ENCODE measurements around the gene POLR2I. TPM values are rescaled to one million over a fixed set of nuclear protein-coding genes. Genes with fewer than 3 reads are reported as not detected.

Gene POLR2I
- 100 to 1,000 TPM; 102 to 136 (median 127) TPM for polyA plus RNA-seq

- peaks cover 0 to 4% (median 0%) of the 10 kb centered on the region in 6 donors for H3K9me3 Mint-ChIP-seq
- peaks cover 11 to 20% (median 16%) of the 10 kb centered on the region in 3 donors for H3K27me3 Mint-ChIP-seq (ENCODE audit: low read depth in 3 of 3)
- H3K36me3 Mint-ChIP-seq, result peaks cover 4 to 10% (median 8%) of the 10 kb centered on the region in 3 donors
- peak; percentile 99 to 100 (median 100) for DNase-seq
- peaks cover 46 to 49% of the 10 kb centered on the region in 2 donors for H3K4me1 Mint-ChIP-seq
- peak within 1 kb of the TSS; percentile 92 to 99 (median 98) for H3K27ac Mint-ChIP-seq
- H3K4me3 Mint-ChIP-seq, result peak within 1 kb of the TSS; percentile 83 to 95 (median 90)
Measured at GRCh38 chr19:36114721-36115452, at the start of gene POLR2I. Gene POLR2I (minus strand): TSS chr19:36114875. CDS start chr19:36114856, 19 bp downstream.

DNA sequence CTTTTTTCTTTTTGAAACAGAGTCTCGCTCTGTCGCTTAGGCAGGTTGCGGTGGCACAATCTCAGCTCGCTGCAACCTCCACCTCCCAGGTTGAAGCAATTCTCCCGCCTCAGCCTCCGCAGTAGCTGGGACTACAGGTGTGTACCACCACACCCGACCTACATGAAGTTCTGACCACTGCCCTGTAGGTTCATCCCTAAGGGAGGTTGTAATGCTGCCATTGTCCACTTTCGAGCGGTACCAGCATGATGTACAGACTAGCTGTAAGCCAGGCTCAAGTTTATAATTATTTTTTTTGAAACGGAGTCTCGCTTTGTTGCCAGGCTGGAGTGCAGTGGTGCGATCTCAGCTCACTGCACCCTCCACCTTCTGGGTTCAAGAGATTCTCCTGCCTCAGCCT is 49.1 kb upstream of the POLR2I start:
- Mint-ChIP-seq H3K4me3 (no peak overlapping the region), H3K9me3 (no peaks in the 10 kb centered on the region), H3K27me3 (ENCODE audit: low read depth in 3 of 3) (no peaks in the 10 kb centered on the region), H3K4me1 (no peaks in the 10 kb centered on the region), H3K27ac (no peak overlapping the region), H3K36me3 (no peaks in the 10 kb centered on the region)
- no peak for DNase-seq

DNA sequence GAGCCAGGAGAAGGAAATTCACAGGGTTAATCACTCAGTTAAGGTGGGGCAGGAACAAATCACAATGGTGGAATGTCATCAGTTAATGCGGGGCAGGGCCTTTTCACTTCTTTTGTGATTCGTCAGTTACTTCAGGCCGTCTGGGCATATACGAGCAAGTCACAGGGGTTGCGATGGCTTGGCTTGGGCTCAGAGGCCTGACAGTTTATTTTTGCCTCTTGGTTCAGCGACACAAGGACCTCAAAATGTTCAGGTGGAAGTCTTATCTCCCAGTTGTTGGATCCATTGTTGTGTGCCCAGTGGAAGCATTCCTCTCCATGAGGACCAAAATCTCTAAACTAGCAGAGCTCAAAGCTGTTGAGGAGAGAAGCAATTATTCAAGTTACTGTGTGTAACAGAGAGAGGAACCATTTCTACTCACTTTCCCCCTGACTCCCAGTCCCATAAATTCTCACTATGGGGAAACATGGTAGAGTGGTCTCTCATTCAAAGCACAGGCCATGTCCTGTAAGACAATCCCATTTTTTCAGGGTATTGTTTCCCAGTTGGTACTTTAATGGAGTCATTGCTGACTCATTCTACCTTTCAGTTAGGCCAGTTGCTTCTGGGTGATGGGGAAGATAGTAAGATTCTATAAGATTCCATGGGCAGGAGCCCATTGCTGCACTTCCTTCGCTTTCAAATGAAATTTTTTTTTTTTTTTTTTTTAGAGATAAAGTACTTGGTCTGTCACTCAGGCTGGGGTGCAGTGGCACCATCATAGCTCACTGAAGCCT is 46.3 kb upstream of the POLR2I start:
- Mint-ChIP-seq H3K4me3 (no peak overlapping the region), H3K9me3 (no peaks in the 10 kb centered on the region), H3K36me3 (no peaks in the 10 kb centered on the region), H3K4me1 (no peaks in the 10 kb centered on the region), H3K27me3 (ENCODE audit: low read depth in 3 of 3) (peaks cover 0 to 2% (median 0%) of the 10 kb centered on the region in 3 donors), H3K27ac (no peak overlapping the region)
- no peak for DNase-seq

DNA sequence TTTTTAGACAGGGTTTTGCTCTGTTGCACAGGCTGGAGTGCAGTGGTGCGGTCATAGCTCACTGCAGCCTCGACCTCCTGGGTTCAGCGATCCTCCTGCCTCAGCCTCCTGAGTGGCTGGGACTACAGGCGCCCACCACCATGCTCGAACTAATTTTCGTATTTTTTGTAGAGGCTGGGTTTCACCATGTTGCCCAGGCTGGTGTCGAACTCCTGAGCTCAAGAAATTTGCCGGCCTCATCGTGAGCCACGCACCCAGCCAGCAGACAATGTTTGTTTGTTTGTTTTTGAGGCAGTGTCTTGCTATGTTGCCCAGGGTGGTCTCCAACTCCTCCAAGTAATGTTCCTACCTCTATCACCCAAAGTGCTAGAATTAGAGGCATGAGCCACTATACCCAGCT is 38.5 kb upstream of the POLR2I start:
- peaks cover 6 to 13% of the 10 kb centered on the region in 2 donors for H3K4me1 Mint-ChIP-seq
- peaks cover 5 to 19% (median 10%) of the 10 kb centered on the region in 3 donors for H3K36me3 Mint-ChIP-seq
- no peak overlapping the region for H3K27ac Mint-ChIP-seq

DNA sequence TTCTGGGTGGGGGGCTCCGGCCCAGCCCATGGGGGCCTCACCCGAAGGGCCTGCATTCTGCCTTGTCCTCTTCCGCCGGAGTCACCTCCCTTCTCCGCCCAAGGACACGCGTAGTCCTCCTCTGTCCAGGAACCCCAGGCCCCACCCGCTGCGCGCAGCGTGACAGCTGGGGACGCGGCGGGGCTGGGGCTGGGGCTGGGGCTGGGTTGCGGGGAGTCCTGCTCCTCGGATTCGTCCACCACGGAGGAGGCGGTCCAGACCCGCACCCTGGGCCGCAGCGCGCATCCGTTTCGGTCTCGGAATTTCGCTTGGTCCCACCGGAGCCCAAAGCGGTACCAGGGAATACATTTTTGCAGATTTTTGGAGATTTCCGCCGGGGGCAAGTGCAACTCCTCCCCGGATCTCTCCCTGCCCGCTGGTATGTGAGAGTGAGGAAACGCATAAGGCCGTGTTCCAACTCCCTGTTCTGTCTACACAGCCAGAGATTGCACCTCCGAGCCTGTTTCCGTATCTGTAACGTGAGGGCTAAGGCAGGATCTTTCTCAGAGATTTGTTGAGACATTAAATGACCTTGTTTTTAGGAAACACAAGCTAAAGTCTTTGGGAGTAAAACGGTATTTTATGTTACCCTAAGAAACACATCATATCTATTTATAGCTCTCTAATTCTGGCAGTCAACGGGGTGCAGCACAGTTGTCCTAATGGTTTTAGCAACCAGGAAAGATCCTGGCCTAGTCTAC is 37.8 kb upstream of the POLR2I start, which contains the start of gene COX7A1:
Gene COX7A1 (minus strand): TSS at position 96 of the 740 bp plus-strand sequence. CDS start 40 bp downstream, at position 56.
- H3K27me3 Mint-ChIP-seq (ENCODE audit: low read depth in 3 of 3), result peaks cover 0 to 1% (median under 1%) of the 10 kb centered on the region in 3 donors
- peaks cover 5 to 19% (median 10%) of the 10 kb centered on the region in 3 donors for H3K36me3 Mint-ChIP-seq
- peak within 1 kb of the TSS in 2 of 6 donors; percentile 40 to 49 for H3K27ac Mint-ChIP-seq
- no peak for DNase-seq
- peaks cover 6 to 13% of the 10 kb centered on the region in 2 donors for H3K4me1 Mint-ChIP-seq
- peak within 1 kb of the TSS in 2 of 5 donors; percentile 5 to 6 for H3K4me3 Mint-ChIP-seq
- no peaks in the 10 kb centered on the region for H3K9me3 Mint-ChIP-seq

More for the DNA sequence above, 38.5 kb upstream of the POLR2I start:
- H3K4me3 Mint-ChIP-seq, result no peak overlapping the region
- H3K9me3 Mint-ChIP-seq, result no peaks in the 10 kb centered on the region
- H3K27me3 Mint-ChIP-seq (ENCODE audit: low read depth in 3 of 3), result peaks cover 0 to 2% (median 1%) of the 10 kb centered on the region in 3 donors
- no peak for DNase-seq

- Mint-ChIP-seq H3K27ac (no peak overlapping the region), H3K27me3 (ENCODE audit: low read depth in 3 of 3) (peaks cover 0 to 4% (median 0%) of the 10 kb centered on the region in 3 donors), H3K4me1 (peaks cover 6 to 13% of the 10 kb centered on the region in 2 donors), H3K9me3 (no peaks in the 10 kb centered on the region), H3K36me3 (peaks cover 9 to 23% (median 12%) of the 10 kb centered on the region in 3 donors), H3K4me3 (no peak overlapping the region)
- no peak for DNase-seq
Measured at GRCh38 chr19:36152019-36152351, 37.3 kb upstream of the POLR2I start.

GRCh38 chr19:36151144-36152018 is 36.7 kb upstream of the POLR2I start:
- Mint-ChIP-seq H3K4me1 (peaks cover 6 to 13% of the 10 kb centered on the region in 2 donors), H3K27ac (no peak overlapping the region), H3K36me3 (peaks cover 12 to 28% (median 13%) of the 10 kb centered on the region in 3 donors), H3K9me3 (no peaks in the 10 kb centered on the region), H3K4me3 (no peak overlapping the region), H3K27me3 (ENCODE audit: low read depth in 3 of 3) (peaks cover 0 to 6% (median 0%) of the 10 kb centered on the region in 3 donors)
- no peak for DNase-seq

- no peak for DNase-seq
- Mint-ChIP-seq H3K36me3 (peaks cover 13 to 34% (median 15%) of the 10 kb centered on the region in 3 donors), H3K27ac (no peak overlapping the region), H3K4me3 (no peak overlapping the region), H3K27me3 (ENCODE audit: low read depth in 3 of 3) (peaks cover 0 to 5% (median 0%) of the 10 kb centered on the region in 3 donors), H3K4me1 (peaks cover 6 to 13% of the 10 kb centered on the region in 2 donors), H3K9me3 (no peaks in the 10 kb centered on the region)
Measured at GRCh38 chr19:36150586-36150985, 35.9 kb upstream of the POLR2I start.

GRCh38 chr19:36149673-36150406 is 35.2 kb upstream of the POLR2I start:
- Mint-ChIP-seq H3K36me3 (peaks cover 14 to 35% (median 15%) of the 10 kb centered on the region in 3 donors), H3K27ac (peak overlapping the region in 2 of 6 donors; percentile 31 to 72), H3K9me3 (no peaks in the 10 kb centered on the region)

DNA sequence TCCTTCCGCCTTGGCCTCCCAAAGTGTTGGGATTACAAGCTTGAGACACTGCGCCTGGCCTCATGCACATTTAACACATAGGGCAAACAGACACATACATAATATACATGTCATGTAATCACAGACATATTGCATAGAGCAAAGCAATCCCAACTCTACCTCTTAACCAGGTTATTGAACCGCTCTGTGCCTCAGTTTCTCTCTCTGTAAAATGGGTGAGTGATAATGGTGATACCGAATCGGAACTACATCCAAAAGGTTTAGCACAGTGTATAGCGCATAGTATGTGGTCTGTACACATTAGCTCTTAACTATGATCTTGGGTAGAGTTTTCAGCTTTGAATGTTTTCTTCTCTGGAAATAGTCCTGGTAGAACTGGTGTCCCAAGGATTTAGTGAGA is 29.9 kb upstream of the POLR2I start:
- H3K36me3 Mint-ChIP-seq, result peaks cover 19 to 46% (median 29%) of the 10 kb centered on the region in 3 donors
- no peaks in the 10 kb centered on the region for H3K9me3 Mint-ChIP-seq
- peaks cover 16 to 18% of the 10 kb centered on the region in 2 donors for H3K4me1 Mint-ChIP-seq
- DNase-seq, result no peak
- peaks cover 6 to 13% (median 9%) of the 10 kb centered on the region in 3 donors for H3K27me3 Mint-ChIP-seq (ENCODE audit: low read depth in 3 of 3)
- no peak overlapping the region for H3K4me3 Mint-ChIP-seq
- no peak overlapping the region for H3K27ac Mint-ChIP-seq

More at GRCh38 chr19:36149673-36150406, 35.2 kb upstream of the POLR2I start:
- DNase-seq, result no peak
- Mint-ChIP-seq H3K4me3 (no peak overlapping the region), H3K4me1 (peaks cover 6 to 13% of the 10 kb centered on the region in 2 donors), H3K27me3 (ENCODE audit: low read depth in 3 of 3) (peaks cover 0 to 5% (median 0%) of the 10 kb centered on the region in 3 donors)

- no peak for DNase-seq
- H3K9me3 Mint-ChIP-seq, result no peaks in the 10 kb centered on the region
- H3K27me3 Mint-ChIP-seq (ENCODE audit: low read depth in 3 of 3), result peaks cover 9 to 16% (median 10%) of the 10 kb centered on the region in 3 donors
- peak overlapping the region in 3 of 5 donors; percentile 14 to 48 (median 24) for H3K4me3 Mint-ChIP-seq
- peaks cover 13 to 21% of the 10 kb centered on the region in 2 donors for H3K4me1 Mint-ChIP-seq
- peak overlapping the region in 3 of 6 donors; percentile 20 to 71 (median 69) for H3K27ac Mint-ChIP-seq
- H3K36me3 Mint-ChIP-seq, result peaks cover 19 to 36% (median 19%) of the 10 kb centered on the region in 3 donors
Measured at GRCh38 chr19:36142496-36142895, 27.8 kb upstream of the POLR2I start.

- Mint-ChIP-seq H3K4me3 (peak overlapping the region in 2 of 5 donors; percentile 94 to 97), H3K36me3 (peaks cover 16 to 34% (median 17%) of the 10 kb centered on the region in 3 donors), H3K27me3 (ENCODE audit: low read depth in 3 of 3) (peaks cover 7 to 16% (median 10%) of the 10 kb centered on the region in 3 donors), H3K4me1 (peaks cover 13 to 21% of the 10 kb centered on the region in 2 donors), H3K9me3 (no peaks in the 10 kb centered on the region), H3K27ac (peak overlapping the region in 4 of 6 donors; percentile 60 to 95 (median 88))
- no peak for DNase-seq
Measured at GRCh38 chr19:36142046-36142445, 27.4 kb upstream of the POLR2I start.
